Measurements from ENCODE around the gene ZSWIM4.

The ZSWIM4 gene

GRCh38 chr19:13812544-13812943 is 17.3 kb downstream of the ZSWIM4 start:
- no peak for DNase-seq (ENCODE audit: low read depth)

- DNase-seq (ENCODE audit: low read depth): no peak
Measured at GRCh38 chr19:13813147-13813546, 17.9 kb downstream of the ZSWIM4 start.

- no peak for DNase-seq (ENCODE audit: low read depth)
Measured at GRCh38 chr19:13814550-13814949, 19.3 kb downstream of the ZSWIM4 start.

GRCh38 chr19:13817018-13817614 is 21.9 kb downstream of the ZSWIM4 start:
- DNase-seq (ENCODE audit: low read depth): no peak

- DNase-seq (ENCODE audit: low read depth): no peak
Measured at GRCh38 chr19:13817615-13818371, 22.6 kb downstream of the ZSWIM4 start.

- no peak for DNase-seq (ENCODE audit: low read depth)
Measured at GRCh38 chr19:13819238-13819637, 24.0 kb downstream of the ZSWIM4 start.

- no peak for DNase-seq (ENCODE audit: low read depth)
Measured at GRCh38 chr19:13821292-13821691, 26.0 kb downstream of the ZSWIM4 start.

GRCh38 chr19:13823256-13823655 is 28.0 kb downstream of the ZSWIM4 start:
- no peak for DNase-seq (ENCODE audit: low read depth)

GRCh38 chr19:13823901-13824300 is 28.7 kb downstream of the ZSWIM4 start:
- no peak for DNase-seq (ENCODE audit: low read depth)

GRCh38 chr19:13824703-13825102 is 29.5 kb downstream of the ZSWIM4 start:
- DNase-seq (ENCODE audit: low read depth): no peak

- no peak for DNase-seq (ENCODE audit: low read depth)
Measured at GRCh38 chr19:13825489-13826441, 30.5 kb downstream of the ZSWIM4 start.

GRCh38 chr19:13826652-13827235 is 31.5 kb downstream of the ZSWIM4 start:
- DNase-seq (ENCODE audit: low read depth): no peak

GRCh38 chr19:13827656-13828055 is 32.4 kb downstream of the ZSWIM4 start:
- DNase-seq (ENCODE audit: low read depth): no peak

GRCh38 chr19:13830114-13830740 is 35.0 kb downstream of the ZSWIM4 start:
- DNase-seq (ENCODE audit: low read depth): no peak

GRCh38 chr19:13830741-13831536 is 35.7 kb downstream of the ZSWIM4 start:
- DNase-seq (ENCODE audit: low read depth): no peak

GRCh38 chr19:13831537-13832467 is 36.6 kb downstream of the ZSWIM4 start:
- no peak for DNase-seq (ENCODE audit: low read depth)

GRCh38 chr19:13833330-13834243 is 38.3 kb downstream of the ZSWIM4 start:
- DNase-seq (ENCODE audit: low read depth): peak; percentile 83

GRCh38 chr19:13834244-13835069 is 39.2 kb downstream of the ZSWIM4 start:
- DNase-seq (ENCODE audit: low read depth): no peak

Data from stimulated activated CD8-positive, alpha-beta memory T cell treated with anti-CD3 and anti-CD28 coated beads, Interleukin-15, amount 100 ng/mL, for 1 hour (primary cell).